LoVo (cell line): ENCODE measurements around the gene FAM210A.
"Not testable (repeated sequence)": the region's sequence is repeated elsewhere in the genome, so short reads cannot be mapped to it uniquely, and the experiment has no call there.

Experiments
- DNase-seq: peaks from one replicate; pipeline ENCODE4 v3.0.0-alpha.2; 2016; ENCODE audit warnings: low spot score

Gene FAM210A

DNA sequence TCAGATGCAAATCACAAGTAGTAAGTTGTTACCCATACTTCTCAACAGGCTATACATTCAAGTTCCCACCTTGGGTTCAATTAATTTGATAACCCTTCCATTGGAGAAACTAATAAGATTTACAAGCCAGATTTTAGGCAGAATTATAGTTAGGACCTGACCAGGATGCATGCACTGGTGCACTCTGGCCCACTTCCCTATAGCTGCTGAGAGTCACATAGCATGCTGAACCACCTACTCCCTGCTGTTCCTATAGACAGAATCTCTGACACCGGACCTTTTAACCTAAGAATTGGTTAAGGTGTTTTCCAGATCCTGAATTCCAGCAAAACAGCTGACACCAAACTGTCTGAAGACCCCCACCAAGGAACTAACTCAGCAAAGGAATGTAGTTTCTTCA is 26.2 kb downstream of the FAM210A start:
- DNase-seq, result no peak

DNA sequence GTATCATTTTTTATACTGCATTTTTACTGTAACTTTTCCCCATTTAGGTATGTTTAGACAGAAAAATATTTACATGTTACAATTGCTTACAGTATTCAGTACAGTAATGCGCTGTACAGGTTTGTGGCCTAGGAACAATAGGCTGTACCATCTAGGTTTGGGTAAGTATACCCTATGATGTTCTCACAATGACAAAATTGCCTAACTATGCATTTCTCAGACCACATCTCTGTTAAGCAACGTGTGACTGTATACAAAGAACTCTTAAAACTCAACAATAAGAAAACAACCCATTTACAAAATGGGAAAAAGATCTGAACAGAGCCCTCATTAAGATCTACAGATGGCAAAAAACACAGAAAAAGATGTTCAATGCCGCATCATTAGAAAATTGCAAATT is 29.4 kb downstream of the FAM210A start:
- DNase-seq, result no peak

DNA sequence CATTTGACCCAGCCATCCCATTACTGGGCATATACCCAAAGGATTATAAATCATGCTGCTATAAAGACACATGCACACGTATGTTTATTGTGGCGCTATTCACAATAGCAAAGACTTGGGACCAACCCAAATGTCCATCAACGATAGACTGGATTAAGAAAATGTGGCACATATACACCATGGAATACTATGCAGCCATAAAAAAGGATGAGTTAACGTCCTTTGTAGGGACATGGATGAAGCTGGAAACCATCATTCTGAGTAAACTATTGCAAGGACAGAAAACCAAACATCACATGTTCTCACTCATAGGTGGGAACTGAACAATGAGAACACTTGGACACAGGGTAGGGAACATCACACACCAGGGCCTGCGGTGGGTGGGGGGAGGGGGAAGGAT is 31.0 kb downstream of the FAM210A start:
- not testable (repeated sequence) for DNase-seq

DNA sequence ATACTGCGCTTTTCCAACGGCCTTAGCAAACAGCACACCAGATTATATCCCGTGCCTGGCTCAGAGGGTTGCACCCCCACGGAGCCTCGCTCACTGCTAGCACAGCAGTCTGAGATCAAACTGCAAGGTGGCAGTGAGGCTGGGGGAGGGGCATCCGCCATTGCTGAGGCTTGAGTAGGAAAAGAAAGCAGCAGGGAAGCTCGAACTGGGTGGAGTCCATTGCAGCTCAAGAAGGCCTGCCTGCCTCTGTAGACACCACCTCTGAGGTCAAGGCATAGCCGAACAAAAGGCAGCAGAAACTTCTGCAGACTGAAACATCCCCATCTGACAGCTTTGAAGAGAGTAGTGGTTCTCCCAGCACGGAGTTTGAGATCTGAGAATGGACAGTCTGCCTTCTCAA is 36.3 kb downstream of the FAM210A start:
- not testable (repeated sequence) for DNase-seq

DNA sequence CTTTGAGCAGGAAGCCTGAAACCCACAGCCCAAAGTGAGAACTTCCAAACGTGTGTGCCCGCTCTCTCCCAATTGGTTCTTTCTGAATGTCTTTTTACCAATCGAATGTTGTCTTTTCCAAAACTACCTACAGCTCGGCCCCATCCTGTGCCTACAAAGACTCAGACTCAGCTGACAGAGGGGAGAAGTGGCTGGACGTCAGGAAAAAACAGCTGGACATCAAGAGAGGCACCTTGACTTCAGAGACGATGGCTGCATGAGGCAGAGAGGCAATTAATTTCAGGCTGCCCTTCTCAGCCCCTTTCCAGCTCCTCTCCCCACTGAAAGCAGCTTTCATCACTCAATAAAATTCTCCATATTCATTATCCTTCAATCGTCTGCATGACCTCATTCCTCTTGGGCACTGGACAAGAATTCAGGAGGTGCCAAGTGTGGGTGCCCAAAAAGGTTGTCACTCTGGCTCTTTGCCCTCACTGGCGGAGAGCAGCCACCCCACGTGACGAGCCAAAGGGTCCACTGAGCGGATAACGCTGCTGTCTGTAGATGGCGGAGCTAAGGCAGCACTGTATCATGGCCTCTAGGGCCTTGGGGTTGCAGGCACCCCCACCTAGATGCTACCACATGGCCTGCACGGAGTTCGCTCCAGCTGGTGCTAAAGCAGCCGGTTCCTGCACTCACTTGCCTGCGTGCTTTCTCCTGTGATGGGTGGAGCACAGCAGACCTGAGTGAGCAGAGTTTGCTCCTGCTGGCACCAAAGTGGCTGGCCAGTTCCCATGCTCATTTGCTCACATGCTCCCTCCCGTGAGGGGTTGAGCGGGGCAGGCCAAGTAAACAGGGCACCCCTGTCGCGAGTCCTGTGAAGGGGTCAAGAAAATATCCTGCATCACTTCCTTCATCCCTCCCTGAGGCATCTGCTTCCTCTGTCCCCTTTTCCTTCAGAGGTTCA is 37.9 kb downstream of the FAM210A start:
- no peak for DNase-seq

DNA sequence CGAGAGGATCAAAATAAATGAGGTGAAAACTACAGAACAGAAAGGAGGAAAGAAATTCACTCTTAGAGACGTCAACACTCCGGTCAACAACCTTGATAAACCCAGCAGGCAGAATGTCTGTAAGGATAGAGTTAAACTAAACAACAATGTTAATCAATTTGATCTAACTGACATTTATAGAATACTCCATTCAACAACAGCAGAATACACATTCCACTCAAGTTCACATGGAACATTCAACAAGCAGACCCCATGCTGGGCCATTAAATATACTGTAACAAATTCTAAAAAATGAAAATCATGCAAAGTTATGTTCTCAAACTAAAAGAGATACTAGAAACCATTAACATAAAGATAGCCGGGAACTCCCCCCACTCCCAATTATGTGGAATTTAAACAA is 41.8 kb downstream of the FAM210A start:
- DNase-seq, result no peak

DNA sequence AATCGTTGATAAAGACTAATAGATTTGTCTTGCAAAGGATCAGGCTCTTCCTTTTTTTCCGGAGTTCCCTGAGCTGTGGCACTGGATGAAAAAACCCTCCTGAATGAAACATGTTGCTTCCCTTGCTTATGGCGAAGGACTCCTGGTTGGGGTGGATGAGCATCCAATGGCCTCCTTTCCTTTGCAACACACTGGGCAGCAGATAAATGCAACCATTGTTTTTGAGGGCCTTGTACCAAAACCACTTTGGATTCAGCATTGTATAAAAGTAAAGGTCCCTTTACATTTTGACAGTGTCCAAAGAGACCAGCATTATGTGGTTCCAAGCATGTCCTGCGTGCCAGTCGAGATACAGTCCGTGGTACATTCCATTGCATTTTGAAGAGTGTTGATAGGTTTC is 44.7 kb downstream of the FAM210A start:
- no peak for DNase-seq

DNA sequence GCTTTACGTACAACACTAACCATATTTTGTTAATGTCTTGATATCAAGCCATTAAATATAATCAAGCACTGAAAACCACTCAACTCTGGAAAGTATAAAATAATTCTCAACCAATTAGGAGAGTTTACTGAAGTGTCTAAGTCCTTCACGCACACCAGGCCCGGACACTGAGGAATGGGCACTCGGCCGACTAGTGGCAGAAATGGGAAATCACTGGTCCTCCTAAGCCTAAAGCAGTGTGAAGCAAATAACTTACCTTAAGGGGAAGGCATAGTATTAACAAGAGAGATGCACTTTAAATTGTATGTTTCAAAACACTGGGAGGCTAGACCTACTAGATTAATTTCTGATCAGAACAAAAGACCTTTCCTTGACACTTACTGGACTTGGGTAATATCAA is 45.7 kb downstream of the FAM210A start:
- DNase-seq, result peak; percentile 9

DNA sequence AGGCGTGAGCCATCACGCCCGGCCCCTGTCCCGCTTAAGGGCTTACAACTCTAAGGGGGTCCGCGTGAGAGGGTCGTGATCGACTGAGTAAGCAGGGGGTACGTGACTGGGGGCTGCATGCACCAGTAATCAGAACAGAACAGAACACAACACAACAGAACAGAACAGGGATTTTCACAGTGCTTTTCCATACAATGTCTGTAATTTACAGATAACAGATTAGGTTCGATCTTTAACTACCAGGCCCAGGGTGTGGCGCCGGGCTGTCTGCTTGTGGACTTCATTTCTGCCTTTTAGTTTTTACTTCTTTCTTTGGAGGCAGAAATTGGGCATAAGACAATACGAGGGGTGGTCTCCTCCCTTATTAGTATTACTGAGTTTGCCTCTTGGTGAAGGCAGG is 49.0 kb downstream of the FAM210A start:
- DNase-seq, result not testable (repeated sequence)

DNA sequence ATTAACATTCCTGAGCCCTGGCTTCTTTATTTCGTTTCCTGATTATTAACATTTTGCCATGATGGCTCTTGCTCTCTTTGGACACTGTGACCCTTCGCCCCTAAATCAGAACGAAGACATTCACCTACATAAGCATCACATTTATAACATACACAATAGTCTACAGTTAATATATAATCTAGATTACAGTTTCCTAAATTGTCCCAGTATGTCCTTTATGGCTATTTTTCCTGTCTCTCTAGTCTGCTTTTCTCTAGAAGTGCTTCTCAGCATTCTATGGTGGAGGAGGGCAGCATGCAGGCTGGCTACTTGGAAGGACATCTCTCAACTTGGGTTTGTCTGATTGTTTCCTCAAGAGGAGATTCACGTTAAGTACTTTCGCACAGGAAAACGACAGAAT is 49.9 kb downstream of the FAM210A start:
- no peak for DNase-seq

DNA sequence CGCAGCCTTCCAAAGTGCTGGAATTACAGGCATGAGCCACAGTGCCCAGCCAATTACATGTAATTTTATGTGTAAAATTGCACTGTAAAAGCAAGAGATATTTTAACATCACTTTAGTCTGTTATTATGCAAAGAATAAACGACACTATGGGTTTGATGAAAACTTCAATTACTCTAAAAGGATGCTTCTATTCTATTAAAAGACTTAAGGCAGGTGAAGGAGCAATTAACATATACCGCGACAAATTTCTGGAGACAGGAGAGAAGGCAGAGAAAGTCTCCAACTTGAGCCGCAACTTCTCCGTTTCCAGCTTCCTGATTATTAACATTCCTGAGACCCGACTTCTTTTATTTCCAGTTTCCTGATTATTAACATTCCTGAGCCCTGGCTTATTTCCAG is 53.7 kb downstream of the FAM210A start:
- DNase-seq, result no peak

DNA sequence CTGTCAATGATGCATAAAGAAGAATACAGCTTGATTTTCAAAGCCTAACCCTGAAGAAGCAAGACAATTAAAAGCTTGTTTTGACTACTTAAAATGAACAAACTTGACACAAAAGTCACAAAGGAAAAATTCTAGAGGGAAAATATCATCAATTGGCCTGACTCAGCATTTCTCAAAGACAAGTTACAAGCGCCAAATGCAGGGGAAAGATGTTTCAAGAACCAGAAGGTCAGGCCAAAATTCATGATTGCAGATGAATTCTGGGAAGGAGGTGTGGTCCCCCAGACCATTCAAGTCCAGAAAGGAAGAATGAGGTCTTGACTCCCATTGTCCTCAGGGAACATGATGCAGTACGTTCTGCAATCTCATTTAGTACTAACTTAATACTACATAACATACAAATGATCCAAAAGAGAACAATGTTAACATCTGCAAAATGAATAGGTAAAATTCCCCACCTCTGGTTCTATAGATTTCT is 64.5 kb downstream of the FAM210A start:
- DNase-seq, result no peak

DNA sequence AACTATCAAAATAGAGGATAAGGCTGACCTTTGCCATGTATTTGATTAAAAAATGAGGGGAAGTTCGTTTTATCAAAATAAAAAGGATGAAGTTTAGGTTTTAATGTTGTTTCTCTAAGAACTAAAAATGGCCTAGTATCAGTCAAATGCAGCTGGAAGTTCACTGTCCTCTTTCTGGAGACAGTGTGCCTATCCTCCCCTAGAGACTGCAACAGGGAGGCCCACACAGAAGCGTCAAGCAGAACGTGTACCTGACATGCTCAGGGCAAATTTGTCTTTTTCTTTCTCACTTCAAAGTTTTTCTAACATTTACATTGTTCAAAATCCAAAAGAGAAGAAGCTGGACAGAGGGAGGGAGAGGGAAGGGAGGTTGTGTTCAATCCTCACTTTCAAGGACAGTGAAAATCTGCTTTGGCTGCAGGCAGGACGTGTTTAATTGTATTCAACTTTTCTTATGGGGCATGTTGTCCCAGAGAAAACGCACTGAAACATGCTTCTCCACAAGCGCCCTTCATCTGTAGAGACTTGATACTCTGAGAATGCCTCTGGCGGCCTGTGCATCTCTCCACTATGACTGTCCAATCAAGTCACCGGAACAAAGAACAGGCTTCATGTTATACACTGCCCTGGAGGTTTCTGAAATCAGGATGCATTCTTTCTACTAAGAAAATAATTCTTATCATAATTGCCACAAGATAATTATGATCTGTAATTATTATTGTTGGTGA is 65.1 kb downstream of the FAM210A start:
- no peak for DNase-seq

DNA sequence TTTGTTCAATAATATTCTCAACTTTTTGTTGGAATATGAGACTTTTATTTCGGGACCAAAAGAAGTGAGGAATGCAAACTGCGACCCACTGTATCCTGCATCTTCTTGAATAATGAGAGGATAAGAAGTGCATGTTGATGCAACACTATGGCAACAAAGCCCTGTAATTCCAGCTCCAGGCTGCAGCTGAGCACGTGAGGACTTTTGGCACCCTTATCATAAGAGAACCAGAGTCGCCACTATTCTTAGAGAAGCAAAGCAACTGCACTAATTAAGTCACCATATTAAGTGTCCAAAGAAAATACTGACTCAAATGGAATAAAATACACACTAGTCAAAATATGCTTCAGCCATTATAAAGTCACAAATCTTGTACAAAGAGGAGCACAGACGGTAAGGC is 65.8 kb downstream of the FAM210A start:
- no peak for DNase-seq

DNA sequence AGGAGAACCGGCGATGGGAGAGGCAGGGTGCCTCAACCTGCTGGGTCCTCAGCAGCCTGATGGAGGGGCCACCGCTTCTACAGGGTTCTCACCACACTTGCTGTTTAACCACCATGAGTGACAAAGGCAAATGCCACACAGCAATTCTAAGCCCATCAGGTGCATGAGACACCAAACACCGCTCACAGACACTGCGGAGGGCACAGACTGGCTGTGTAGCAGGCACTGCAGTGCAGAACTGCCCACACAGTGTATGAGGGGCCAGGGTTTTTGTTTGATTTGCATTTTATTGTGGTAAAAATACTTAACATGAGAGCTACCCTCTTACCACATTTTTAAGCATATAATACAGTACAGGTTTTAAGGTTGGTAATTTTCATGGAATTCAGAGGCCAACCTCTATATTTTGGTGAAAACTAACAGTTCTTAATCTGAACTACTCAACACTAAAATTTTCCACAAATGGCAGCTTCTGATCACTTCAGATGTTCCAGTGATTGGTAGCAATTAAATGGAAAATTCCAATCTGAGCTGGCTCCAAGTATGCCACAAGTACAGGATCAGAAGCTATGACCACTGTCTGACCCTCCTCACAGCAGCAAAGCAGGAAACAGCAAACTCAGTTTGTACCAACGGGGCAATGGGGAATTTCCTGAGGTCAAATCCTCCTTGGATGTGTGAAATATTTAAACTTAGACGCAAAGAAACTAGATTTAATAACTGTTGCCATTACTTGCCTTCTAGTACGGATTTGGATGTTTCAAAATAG is 67.7 kb downstream of the FAM210A start:
- no peak for DNase-seq

DNA sequence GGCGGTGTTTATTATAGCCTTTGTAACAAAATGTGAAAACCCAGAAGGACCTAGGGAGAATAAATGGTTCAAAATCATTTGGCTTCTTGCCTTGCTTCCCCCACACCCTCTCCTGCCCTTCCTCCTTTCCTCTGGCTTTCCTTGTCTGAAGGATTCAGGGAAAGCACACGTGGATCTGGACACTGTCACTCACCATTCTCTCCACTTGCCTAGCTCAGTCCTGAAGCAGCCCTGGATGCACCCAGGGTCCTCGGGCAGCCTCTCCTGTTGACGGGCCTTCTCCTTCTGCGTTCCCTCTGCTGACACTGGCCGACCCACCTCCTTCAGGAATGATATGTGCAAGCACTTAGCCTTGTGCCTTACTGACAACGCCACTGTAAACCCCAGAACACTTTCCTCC is 68.4 kb downstream of the FAM210A start:
- no peak for DNase-seq

DNA sequence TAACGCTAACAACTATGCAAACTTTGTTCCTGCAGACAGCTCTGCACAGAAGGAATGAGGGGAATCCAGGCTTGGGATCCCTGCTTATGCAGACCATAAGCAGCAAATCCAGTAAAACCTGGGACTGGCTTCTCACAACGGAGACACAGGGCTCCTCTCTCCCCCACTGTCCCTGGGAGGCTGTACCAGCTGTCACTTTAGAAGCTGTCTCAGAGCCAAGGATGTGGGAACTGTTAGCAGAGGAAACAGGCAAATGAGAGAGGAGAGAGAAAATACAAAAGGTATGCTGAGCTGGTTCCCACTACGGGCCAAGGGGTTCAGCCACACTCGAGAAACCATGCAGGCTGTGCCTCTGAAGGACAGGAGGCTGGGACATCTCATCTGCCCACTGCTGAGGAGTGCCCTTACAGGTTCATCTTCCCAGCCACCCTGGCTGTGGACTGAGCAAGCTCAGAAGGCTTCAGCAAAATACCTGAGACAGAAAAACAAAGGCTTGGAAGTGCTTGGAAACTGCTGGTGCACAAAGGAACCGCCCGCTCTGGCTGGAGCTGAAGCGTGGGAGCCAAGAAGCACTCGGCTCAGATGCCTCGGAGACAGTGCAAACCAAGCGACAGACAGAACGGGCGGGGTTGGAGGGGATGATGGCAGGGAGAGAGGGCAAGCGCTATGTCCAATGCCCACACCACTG is 72.5 kb downstream of the FAM210A start:
- no peak for DNase-seq

DNA sequence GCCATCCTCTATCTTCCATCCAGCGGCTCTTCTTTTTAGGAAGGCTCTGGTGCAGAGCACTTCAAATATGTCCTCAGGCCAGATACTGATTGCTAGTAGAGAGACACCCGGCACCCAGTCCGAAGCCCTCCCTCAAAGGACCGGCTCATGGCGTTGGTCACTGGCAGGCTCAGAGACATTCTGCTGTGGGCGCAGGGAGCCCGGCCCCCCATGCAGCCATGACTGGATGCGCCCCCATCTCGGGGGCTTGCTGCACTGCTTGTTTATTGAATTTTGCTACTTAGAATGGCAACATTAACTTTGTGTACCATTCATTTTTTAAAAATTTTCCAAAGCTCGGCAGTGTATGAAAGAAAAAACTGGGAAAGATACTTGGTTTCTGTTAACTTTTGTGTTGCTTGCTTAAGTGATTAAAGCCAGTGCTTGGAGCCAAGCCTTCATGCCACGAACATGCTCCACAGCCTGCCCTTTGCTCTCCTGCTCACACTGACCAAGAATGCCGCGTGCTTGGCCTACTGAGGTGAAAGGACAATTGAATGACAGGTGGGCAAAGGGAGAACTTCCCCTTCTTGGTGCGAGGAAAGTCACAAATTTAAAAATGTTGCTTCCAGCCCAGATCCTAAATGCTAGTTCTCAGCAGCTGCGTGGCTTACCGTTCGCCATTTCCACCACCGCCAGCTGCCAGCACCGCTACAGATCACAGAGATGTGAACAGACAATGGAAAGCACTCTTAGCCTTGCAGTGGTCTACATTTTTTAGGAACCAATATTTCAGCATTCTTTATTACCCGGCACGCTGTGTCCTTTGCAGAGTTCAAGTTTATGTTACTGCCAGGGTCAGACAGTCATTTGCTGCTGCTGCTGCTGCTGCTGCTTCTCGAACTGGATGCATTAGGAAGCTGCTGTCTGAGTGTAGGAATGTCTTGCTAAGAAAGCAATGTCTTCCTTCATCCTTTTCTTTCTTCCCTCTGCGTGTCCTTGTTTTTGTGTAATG is 76.7 kb downstream of the FAM210A start:
- no peak for DNase-seq

DNA sequence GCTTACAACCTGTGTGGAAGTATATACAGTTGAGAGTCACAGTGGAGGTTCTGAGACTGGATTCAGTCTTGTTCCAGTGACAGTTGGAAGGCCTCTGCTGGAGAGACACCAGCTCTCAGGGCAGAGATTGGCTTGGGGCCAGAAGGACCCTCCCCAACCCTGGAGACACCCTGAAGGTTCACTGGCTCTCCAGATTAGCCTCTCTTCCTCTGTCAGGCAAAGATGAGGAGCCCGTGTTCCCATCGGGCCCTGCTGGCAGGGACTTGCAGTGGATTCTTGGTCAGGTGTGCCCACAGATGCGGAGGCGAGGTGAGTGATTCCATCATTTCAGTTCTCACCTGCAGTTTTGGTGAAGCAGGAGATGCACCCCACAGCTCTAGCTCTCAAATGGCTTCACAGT is 78.6 kb downstream of the FAM210A start:
- DNase-seq, result no peak

DNA sequence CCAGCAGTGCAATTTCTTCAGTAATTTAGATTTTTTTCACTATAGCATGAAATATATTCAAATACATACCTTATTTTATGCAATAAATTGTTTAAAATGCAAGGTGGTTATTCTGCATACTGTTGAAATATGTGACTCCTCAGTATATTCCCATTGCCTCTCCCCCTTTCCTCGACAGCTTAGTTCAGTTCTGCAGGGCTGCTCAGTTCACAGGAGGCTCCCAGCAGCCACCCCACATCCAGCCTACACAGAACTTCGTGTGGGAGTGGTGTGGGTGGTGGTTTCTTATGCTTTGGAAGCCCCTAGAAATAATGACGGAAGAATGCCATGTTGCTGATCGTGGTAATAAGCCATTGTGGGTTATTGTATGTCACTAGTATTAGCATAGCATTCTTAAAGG is 79.7 kb downstream of the FAM210A start:
- DNase-seq, result no peak

DNA sequence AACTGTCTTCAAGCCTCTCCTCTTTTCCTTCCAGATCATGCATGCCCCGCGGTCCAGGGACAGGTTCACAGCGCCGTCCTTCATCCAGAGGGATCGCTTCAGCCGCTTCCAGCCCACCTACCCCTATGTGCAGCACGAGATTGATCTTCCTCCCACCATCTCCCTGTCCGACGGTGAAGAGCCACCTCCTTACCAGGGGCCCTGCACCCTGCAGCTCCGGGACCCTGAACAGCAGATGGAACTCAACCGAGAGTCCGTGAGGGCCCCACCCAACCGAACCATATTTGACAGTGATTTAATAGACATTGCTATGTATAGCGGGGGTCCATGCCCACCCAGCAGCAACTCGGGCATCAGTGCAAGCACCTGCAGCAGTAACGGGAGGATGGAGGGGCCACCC is 81.3 kb downstream of the FAM210A start:
- no peak for DNase-seq
